Stimulated activated CD4-positive, alpha-beta T cell treated with anti-CD3 and anti-CD28 coated beads, Interleukin-1b, Interleukin-23, amount 100 ng/mL, for 1 hour (primary cell): ENCODE data around the gene GLCE.
"Not testable (repeated sequence)": the region's sequence is repeated elsewhere in the genome, so short reads cannot be mapped to it uniquely, and the experiment has no call there.

Experiments used
- DNase-seq, 2 donors: peaks; one replicate each; pipeline ENCODE4 v3.0.0-alpha.2; 2020; ENCODE audit warnings: low read depth in 2 of 2

Gene GLCE

DNA sequence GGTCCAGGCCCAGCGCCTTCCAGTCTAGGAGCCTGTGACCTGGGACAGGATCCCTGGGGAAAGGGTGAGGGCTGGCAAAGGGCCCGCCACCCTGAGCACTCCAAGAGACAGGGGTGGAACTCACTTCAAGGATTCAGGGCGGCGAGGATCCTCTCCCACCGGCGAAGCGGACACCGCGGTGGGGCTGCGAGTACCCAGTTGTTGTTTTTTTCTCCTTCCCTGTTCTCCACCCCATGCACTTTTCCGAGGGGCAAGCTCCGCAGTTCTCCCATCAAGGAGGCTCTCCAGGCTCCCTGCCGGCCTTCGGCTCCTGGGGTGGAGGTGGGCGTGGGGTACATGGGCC lies 137.9 kb downstream of the GLCE start:
- no peak for DNase-seq

GRCh38 chr15:69298697-69299441 lies 138.4 kb downstream of the GLCE start, which contains the start of gene PAQR5:
PAQR5 (plus strand) TSS chr15:69298912; CDS start chr15:69360081, 61,169 bp downstream.
- DNase-seq: no peak

GRCh38 chr15:69299451-69299886 lies 139.0 kb downstream of the GLCE start:
- no peak for DNase-seq

GRCh38 chr15:69299943-69300588 lies 139.6 kb downstream of the GLCE start:
- DNase-seq: no peak

GRCh38 chr15:69301101-69301500 lies 140.7 kb downstream of the GLCE start:
- not testable (repeated sequence) for DNase-seq

DNA sequence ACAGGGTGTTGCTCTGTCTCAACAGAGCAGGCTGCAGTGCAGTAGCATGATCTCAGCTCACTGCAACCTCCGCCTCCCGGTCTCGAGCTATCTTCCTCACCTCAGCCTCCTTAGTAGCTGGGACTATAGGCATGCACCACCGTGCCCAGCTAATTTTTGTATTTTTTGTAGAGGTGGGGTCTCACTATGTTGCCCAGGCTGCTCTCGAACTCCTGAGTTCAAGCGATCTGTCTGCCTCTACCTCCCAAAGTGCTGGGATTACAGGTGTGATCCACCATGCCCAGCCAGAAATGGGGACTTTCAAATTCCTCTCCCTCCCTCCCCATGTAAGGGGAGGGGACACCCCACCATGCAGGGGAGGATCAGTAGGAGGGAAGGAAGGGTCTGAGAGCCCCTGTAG lies 141.7 kb downstream of the GLCE start:
- not testable (repeated sequence) for DNase-seq

- DNase-seq: no peak
Observed at GRCh38 chr15:69302929-69303328, 142.5 kb downstream of the GLCE start.

DNA sequence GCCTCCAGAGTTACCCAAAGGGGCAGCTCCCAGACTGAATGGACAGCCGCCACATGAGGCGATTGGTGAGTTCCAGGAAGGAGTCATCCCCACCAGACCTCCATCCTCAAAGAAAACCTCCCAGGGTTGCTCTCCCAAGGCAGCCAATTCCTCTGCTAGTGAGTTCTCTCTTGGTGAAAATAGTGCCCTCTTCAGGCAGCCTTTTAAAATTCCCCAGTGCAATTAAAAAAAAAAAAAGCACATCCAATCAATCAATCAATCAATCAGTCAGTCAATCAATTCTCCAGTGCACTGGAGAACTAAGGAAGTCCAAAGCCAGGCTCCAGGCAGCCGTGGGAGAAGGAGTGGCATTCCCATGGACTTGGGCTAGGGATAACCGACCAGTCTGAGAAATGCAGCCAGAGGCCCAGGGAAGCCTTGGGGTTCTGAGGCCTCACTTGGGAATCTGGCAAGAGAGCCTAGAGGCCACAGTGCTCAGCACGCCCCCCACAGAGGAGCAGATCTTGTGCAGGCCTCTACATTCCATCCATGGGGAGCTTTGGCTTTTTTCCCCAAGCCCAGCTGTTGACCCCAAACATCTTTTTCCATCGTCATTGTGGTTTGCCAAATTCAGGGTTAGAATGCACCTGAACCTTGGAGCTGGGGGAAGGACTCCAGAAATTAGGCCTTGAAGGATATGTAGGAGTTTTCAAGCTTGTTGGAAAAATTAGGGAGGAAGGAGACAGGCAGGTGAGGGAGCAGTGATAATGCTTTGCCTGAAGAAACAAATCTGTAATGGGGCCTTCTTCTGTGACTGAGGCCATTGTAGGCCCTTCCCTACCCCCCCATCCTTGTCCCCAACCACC lies 143.1 kb downstream of the GLCE start:
- DNase-seq: no peak

DNA sequence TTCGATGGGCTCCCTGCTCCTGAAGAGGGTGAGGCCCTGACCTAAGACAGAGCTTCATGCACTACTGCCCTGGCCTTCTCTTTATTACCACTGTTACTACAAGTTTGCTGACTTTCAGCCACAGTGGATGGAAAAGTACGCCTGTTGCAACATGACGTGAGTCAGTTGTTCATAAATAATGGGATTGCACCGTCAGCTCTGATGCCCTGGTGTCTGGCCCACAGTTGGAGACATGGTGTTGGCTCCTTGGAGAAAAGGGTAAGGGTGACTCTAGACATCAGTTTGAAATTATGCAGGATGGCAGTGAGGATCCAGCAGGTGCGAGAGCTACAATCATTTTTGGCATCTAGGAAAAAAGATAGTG lies 143.7 kb downstream of the GLCE start:
- no peak for DNase-seq

DNA sequence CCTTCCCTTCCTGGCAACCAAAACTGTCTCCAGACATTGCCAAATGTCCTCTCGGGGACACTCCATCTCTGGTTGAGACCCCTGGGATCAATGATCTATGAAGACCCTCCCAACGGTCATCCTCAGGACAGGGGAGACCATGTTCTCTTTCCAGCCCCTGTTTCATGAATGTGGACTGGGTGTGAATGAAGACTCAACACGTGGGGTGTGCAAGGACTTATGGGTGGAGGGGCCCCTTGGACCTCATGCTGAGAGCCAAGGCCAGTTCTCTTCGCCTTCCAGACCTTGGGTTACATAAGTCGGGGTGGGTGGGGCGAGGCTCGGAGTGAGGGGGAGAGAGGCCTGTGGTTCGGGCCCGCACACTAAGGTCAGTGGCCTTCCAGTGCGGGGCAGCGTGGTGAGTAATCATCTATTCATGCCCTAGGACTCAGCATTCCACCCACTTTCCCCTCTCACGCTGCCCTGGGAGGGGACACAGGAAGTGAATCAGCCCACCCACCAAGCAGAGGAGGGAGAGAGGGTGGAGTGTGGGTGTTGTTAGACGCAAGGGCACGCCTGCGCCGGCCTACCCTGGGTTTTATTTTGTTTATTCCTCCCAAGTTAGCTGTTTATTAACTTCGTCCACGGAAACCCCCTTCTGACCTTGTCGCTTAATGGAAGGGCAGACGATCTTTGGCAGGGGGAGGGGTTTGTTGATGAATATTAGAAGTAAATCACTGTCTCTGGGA lies 144.9 kb downstream of the GLCE start:
- DNase-seq: no peak

DNA sequence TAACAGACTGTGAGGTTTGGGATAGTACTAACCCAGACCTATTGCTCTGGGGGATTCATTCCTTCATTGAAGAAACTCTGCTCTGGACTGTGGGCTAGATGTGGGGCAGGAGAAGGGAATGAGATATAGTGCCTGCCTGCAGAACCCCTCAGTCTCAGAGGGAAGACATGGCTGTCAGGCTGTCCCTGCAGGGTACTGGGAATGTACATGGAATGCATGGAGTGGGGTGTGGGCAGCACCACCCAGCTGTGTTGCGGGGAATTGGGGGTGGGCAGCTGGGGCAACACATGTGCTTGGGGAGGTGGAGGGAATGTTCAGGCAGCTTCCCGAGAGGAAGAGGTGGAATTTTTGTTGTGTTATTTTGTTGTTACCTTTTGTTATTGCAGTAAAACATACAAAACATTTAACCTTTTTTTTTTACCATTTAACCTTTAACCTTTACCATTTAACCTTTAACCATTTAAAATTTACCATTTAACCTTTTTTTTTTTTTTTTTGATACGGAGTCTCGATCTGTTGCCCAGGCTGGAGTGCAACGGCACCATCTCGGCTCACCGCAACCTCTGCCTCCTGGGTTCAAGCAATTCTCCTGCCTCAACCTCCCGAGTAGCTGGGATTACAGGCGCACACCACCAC lies 145.6 kb downstream of the GLCE start:
- no peak for DNase-seq

GRCh38 chr15:69307939-69308338 lies 147.5 kb downstream of the GLCE start:
- DNase-seq: no peak

GRCh38 chr15:69308949-69309348 lies 148.5 kb downstream of the GLCE start:
- no peak for DNase-seq

DNA sequence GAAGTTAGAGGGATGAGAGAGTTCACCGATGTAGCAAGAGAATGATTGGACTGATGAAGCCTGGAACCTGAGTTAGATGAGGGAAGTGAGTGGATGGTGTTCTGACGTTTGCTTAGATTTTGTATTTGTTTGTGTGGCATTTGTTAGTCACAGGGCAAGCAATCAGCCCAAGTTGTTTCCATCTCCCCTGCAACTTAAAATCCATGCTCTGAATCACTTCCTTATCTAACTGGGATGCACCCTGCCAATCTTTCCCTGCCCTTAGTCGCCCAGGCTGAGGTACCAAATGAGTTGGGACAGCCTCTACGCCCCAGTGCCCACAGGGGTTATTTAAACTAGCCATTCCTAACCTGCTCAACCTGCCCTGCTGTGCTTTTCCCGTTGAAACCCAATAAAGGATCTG lies 150.9 kb downstream of the GLCE start:
- no peak for DNase-seq

- DNase-seq: no peak
Observed at GRCh38 chr15:69313432-69314000, 153.1 kb downstream of the GLCE start.

GRCh38 chr15:69314131-69314530 lies 153.7 kb downstream of the GLCE start:
- no peak for DNase-seq

- no peak for DNase-seq
Observed at GRCh38 chr15:69314736-69315135, 154.3 kb downstream of the GLCE start.

DNA sequence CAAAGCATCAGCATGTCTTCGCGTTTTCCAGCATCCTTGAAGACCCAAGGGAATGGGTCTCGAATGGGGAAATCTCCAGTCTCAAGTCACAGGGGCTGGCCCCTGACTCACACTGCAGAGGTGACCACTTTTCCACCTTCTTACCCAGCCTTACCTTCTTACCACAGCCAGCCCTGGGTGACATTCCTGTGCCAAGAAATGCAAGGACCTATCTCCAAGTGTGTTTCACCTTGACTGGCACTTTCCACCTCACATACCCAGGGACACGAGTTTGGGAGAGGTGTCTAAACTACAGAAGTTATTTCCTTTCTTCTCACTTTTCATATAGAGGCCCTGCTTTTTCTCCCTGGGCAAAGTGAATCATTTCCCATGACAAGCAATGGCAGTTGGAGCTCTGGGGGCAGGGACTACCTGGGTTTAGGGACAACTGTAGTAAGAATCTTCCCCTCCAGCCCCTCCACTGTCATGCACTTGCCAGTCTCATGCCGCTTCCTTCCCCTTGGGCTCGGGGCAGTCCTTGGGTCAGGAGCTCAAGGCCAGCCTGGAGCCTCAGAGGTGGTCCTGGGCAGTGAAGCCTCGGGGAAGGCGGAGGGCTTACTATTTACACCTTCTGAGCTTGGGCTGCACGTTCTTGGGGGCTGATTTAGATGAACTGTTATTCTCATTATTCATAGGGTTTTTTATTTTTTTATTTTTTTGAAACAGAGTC lies 155.1 kb downstream of the GLCE start:
- no peak for DNase-seq

- no peak for DNase-seq
Observed at GRCh38 chr15:69316291-69316690, 155.9 kb downstream of the GLCE start.

GRCh38 chr15:69317392-69317841 lies 157.0 kb downstream of the GLCE start:
- DNase-seq: no peak
